Esophagus (tissue), 2 donors: ENCODE measurements around the gene PCNP. TPM values are rescaled to one million over a fixed set of nuclear protein-coding genes. Genes with fewer than 3 reads are reported as not detected.
"Not testable (repeated sequence)": the region's sequence is repeated elsewhere in the genome, so short reads cannot be mapped to it uniquely, and the experiment has no call there.

Experiments
- H3K27ac ChIP-seq, 2 donors: one replicate each; pipeline ENCODE4 v1.5.1; 2013; ENCODE audit warnings: low read depth in 2 of 2, mild to moderate bottlenecking in 2 of 2, inconsistent platforms in 1 of 2, low read length in 1 of 2, moderate library complexity in 1 of 2
- H3K27me3 ChIP-seq, 2 donors: one replicate each; pipeline ENCODE4 v1.6.1; 2013; ENCODE audit warnings: low read length in 2 of 2, control low read depth in 1 of 2, mild to moderate bottlenecking in 1 of 2; ENCODE audit not compliant: insufficient read depth in 2 of 2, control insufficient read depth in 1 of 2
- H3K36me3 ChIP-seq, 2 donors: one replicate each; pipeline ENCODE4 v1.6.1; 2013; ENCODE audit warnings: low read length in 1 of 2; ENCODE audit not compliant: control insufficient read depth in 2 of 2, insufficient read depth in 2 of 2
- H3K4me1 ChIP-seq, 2 donors: one replicate each; pipeline ENCODE4 v1.6.1; 2013; ENCODE audit warnings: low read length in 1 of 2; ENCODE audit not compliant: control insufficient read depth in 2 of 2, insufficient read depth in 2 of 2
- H3K4me3 ChIP-seq, 2 donors: one replicate each; pipeline ENCODE4 v1.5.1; 2013; ENCODE audit warnings: low read length in 2 of 2, mild to moderate bottlenecking in 2 of 2, low read depth in 1 of 2, moderate library complexity in 1 of 2
- H3K9me3 ChIP-seq, 2 donors: one replicate each; pipeline ENCODE4 v1.6.1; 2013; ENCODE audit warnings: mild to moderate bottlenecking in 2 of 2, low read depth in 1 of 2, low read length in 1 of 2, moderate library complexity in 1 of 2; ENCODE audit not compliant: control insufficient read depth in 2 of 2, insufficient read depth in 1 of 2
- WGBS, 2 donors: extraction: QIAGEN DNeasy Blood & Tissue Kit; methylation state at CpG; one replicate each; pipeline ENCODE4 v1.1.7; 2013; 5-methylcytosine and 5-hydroxymethylcytosine counted together
- polyA plus RNA-seq, 2 donors: library from polyadenylated mRNA; stranded (reverse); fragments of 200-250 nt; gene quantifications; one replicate each; pipeline ENCODE4 v1.2.3, GENCODE V29; 2013
- donor health status: healthy with polysubstance abuse.
- donor health status: Bipolar disorder and iron deficiency.

PCNP gene
- polyA plus RNA-seq, 2 donors: 45.9 to 58.4 TPM

- Histone ChIP-seq H3K4me3 (no peak overlapping the region), H3K27ac (no peak overlapping the region), H3K27me3 (no peaks in the 10 kb centered on the region), H3K36me3 (no peaks in the 10 kb centered on the region), H3K9me3 (no peaks in the 10 kb centered on the region), H3K4me1 (no peaks in the 10 kb centered on the region)
- WGBS, 2 donors: 74 to 79% methylated on average over 5 of the region's 5 CpGs
These were observed 38.8 kb upstream of the PCNP start for GRCh38 chr3:101535221-101535620.

GRCh38 chr3:101536266-101536665, 37.7 kb upstream of the PCNP start:
- no peaks in the 10 kb centered on the region for H3K4me1 ChIP-seq
- 98 to 100% methylated on average over 1 of the region's 1 CpG for WGBS, 2 donors
- H3K27ac ChIP-seq: no peak overlapping the region
- H3K9me3 ChIP-seq: no peaks in the 10 kb centered on the region
- no peak overlapping the region for H3K4me3 ChIP-seq
- no peaks in the 10 kb centered on the region for H3K36me3 ChIP-seq
- H3K27me3 ChIP-seq: no peaks in the 10 kb centered on the region

GRCh38 chr3:101536955-101537354, 37.0 kb upstream of the PCNP start:
- H3K4me3 ChIP-seq: not testable (repeated sequence)

GRCh38 chr3:101542957-101543356, 31.0 kb upstream of the PCNP start:
- Histone ChIP-seq H3K27ac (no peak overlapping the region), H3K27me3 (no peaks in the 10 kb centered on the region), H3K4me1 (no peaks in the 10 kb centered on the region), H3K4me3 (no peak overlapping the region), H3K36me3 (no peaks in the 10 kb centered on the region), H3K9me3 (no peaks in the 10 kb centered on the region)

More at GRCh38 chr3:101536955-101537354, 37.0 kb upstream of the PCNP start:
- WGBS, 2 donors: 67 to 81% methylated on average over 1 of the region's 1 CpG
- H3K36me3 ChIP-seq, H3K4me1 ChIP-seq, H3K27ac ChIP-seq, H3K27me3 ChIP-seq, H3K9me3 ChIP-seq: not testable (repeated sequence)

- Histone ChIP-seq H3K4me1 (no peaks in the 10 kb centered on the region), H3K27me3 (no peaks in the 10 kb centered on the region), H3K4me3 (no peak overlapping the region), H3K36me3 (no peaks in the 10 kb centered on the region), H3K27ac (no peak overlapping the region), H3K9me3 (no peaks in the 10 kb centered on the region)
- WGBS, 2 donors: 51 to 78% methylated on average over 1 of the region's 1 CpG
These were observed 29.7 kb upstream of the PCNP start for GRCh38 chr3:101544161-101544850.

GRCh38 chr3:101548527-101549105, 25.4 kb upstream of the PCNP start:
- H3K27me3 ChIP-seq: no peaks in the 10 kb centered on the region
- no peak overlapping the region for H3K27ac ChIP-seq
- H3K9me3 ChIP-seq: no peaks in the 10 kb centered on the region
- H3K4me3 ChIP-seq: no peak overlapping the region
- H3K4me1 ChIP-seq: no peaks in the 10 kb centered on the region
- H3K36me3 ChIP-seq: no peaks in the 10 kb centered on the region
- 64 to 78% methylated on average over 2 of the region's 2 CpGs for WGBS, 2 donors

GRCh38 chr3:101549473-101549872, 24.5 kb upstream of the PCNP start:
- Histone ChIP-seq H3K4me1 (no peaks in the 10 kb centered on the region), H3K4me3 (no peak overlapping the region), H3K27ac (no peak overlapping the region), H3K9me3 (no peaks in the 10 kb centered on the region), H3K36me3 (no peaks in the 10 kb centered on the region), H3K27me3 (no peaks in the 10 kb centered on the region)
- 61% methylated on average over 1 of the region's 1 CpG for WGBS, 2 donors

GRCh38 chr3:101551359-101552081, 22.5 kb upstream of the PCNP start:
- H3K27ac ChIP-seq, H3K4me1 ChIP-seq, H3K9me3 ChIP-seq, H3K4me3 ChIP-seq, H3K36me3 ChIP-seq, H3K27me3 ChIP-seq: not testable (repeated sequence)
- 94 to 97% methylated on average over 49 to 50 of the region's 50 CpGs for WGBS, 2 donors

- H3K4me1 ChIP-seq, H3K4me3 ChIP-seq, H3K27ac ChIP-seq, H3K27me3 ChIP-seq, H3K36me3 ChIP-seq, H3K9me3 ChIP-seq: not testable (repeated sequence)
- WGBS, 2 donors: 82 to 85% methylated on average over 5 of the region's 5 CpGs
These were observed 20.6 kb upstream of the PCNP start for GRCh38 chr3:101553381-101553780.

GRCh38 chr3:101556064-101556463, 17.9 kb upstream of the PCNP start:
- Histone ChIP-seq H3K4me3 (no peak overlapping the region), H3K27ac (no peak overlapping the region), H3K36me3 (no peaks in the 10 kb centered on the region), H3K4me1 (no peaks in the 10 kb centered on the region), H3K27me3 (peaks cover 0 to 3% of the 10 kb centered on the region in 2 donors), H3K9me3 (no peaks in the 10 kb centered on the region)
- 45 to 59% methylated on average over 3 of the region's 3 CpGs for WGBS, 2 donors
